ENCODE results near the gene PTPN5.

Gene PTPN5

DNA sequence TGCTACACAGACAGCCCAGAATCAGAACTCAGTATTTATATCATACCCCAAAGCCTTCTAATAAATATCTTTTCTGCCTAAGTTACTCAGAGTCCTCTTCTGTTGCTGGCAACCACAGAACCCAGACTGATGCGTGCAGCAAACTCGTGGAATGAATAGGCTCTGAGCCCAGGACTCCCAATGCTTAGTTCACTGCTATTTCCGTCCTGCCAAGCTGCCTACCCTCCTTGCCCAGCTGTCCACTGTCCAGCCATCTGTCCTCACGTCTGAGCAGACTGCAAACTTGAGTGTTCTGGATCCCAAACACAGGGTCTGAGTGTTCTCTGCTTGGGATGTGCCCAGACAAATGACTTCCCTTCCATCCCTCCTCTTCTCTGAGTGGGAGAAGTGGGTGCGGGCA lies 19.4 kb downstream of the PTPN5 start:
- no peak for FAIRE-seq

GRCh38 chr11:18771266-18772035 lies 20.1 kb downstream of the PTPN5 start:
- FAIRE-seq = no peak

DNA sequence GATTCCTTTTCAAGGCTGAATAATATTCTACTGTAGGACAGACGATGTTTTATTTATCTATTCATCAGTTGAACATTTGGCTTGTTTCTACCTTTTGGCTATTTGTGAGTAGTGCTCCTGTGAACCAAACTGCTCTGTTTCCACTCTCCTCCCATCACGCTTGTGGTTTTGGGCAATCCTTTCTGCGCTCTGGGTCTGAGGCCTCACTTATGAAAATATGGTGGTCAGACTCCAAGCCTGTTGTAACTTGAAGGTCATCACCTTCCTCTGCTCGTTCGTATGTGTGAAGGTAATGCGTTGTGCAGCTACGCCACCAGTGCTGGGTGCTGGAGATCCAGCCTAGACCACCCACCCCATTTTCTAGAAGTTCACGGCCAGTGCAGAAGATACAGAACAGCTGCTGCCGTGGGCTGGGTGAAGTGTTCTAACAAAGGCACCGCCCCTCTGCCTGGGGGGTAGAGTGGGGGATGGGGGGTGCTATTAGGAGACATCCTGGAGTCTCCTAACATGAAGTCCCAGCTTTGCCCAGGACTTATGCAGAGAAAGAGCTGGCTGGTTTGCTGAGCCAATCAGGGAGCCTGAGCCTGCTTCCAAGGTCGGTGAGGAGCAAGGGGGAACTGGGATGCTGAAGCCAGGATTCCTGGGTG lies 21.0 kb downstream of the PTPN5 start:
- FAIRE-seq = no peak

DNA sequence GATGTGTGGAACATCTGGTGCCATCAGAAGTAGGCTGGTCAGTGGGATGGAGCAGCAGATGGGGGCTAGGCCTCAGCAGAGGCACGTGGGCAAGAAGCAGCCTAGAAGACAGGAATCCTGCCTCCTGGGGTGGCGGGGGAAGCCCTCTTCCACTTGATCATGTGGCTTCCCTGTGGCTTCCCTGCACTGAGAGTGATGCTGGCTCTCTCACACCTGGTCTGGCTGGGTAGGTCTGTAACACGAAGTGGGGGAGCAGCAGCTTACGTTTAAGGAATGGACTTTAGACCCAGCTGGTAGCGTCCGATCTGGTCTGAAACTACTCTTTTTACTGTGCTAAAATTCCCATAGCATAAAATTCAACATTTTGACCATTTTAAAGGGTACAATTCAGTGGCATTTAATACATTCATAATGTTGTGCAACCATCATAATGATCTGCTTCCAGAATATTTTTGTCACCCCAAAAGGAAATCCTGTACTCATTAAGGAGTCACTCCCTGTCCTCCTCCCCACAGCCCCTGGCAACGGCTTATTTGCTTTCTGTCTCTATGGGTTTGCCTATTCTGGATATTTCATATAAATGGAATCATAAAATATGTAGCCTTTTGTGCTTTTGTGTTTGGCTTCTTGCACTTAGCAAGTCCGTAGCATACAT lies 21.7 kb downstream of the PTPN5 start:
- FAIRE-seq = no peak

DNA sequence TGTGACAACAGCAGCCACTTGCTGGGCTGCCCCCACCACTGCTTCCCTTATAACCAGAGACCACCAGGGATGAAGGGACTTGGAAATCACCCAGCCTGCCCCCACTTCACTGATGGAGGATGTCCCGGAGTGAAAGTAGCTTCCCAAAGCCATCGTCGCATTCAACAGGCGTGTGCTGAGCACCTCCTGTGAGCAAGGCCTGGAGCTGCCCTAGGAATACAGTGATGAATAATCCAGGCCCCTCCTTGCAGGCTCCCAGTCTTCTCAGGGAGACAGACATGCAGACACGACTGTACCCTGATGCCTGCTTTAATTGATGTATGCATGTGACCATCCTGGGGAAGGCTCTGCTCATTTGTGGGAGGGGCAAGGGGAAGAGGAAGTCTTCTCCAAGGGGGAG lies 22.6 kb downstream of the PTPN5 start:
- FAIRE-seq = no peak

GRCh38 chr11:18768472-18768901 lies 23.1 kb downstream of the PTPN5 start:
- no peak for FAIRE-seq

DNA sequence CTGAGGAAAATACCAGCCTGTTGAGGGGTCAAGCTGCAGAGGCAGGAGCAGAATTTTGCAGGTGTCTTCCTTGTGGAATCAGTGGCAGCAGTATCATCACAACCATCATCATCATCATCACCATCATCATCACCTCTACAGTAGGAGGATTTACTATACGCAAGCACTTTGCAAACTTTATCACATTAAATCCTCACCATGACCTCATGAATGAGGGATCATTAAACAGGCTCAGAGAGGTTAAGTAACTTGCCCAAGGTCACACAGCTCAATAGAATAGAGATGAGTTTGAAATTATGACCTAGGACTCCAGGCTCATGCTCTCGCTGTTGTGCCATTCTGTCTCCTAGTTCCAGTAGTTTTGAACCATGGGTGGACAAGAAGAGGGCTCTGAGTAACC lies 25.6 kb downstream of the PTPN5 start:
- no peak for FAIRE-seq

- FAIRE-seq = no peak
Observed at GRCh38 chr11:18765554-18765953, 26.0 kb downstream of the PTPN5 start.

DNA sequence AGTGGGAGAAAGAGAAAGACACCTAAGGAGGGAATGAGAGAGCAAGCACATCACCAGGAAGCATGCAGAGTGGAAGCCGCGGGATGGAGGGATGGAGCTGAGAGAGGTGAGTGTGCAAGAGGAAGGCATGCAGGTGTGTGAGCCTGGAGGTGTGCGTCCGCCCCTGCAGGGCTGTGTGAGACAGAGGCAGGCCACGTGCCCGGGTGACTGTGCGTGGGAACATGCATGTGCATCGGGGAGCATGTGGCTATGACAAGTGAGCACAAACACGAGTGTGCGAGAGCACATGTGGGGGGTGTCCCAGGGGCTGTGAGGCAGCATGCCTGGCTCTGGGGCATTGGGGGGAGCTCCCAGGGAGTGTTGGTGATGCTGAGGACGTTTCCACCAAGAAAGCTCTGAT lies 29.9 kb downstream of the PTPN5 start:
- FAIRE-seq = no peak

DNA sequence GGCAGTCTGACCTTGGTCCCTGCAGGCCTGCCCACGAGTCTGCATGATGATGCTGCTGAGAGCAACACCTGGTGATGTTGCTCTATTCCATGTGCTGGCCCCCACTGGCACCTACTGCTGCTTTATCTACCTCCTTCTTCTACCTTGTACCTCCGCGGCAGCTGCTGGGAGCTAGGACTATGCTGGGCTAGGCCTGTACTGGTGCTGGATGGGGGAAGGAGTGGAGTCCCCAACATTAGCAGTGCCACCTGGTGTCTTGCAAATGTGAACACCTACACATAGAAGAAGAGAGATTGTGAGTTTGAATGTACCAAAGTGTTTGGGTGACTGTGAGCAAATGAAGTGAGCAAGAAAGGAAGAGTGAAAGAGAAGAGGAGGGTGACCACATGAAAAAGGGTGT lies 30.5 kb downstream of the PTPN5 start:
- FAIRE-seq = no peak

DNA sequence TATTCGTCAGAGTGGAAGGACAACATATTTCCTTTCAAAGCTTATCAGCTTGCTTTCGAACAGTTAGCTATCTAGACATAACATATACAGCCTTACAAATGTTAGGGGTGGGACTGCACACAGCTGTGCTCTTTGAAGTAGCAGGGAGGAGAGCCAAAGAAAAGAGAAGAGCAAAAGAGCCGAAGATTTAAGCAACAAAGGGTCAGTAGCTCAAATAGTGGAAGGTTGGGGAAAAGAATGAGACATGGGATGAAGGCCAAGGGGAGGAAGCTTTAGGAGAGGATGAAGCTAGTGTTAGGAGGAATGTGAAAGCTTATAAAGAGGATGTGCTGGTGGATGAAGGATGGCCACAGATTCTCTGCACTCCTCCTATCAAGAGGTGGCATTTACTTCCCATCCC lies 33.8 kb downstream of the PTPN5 start:
- no peak for FAIRE-seq

GRCh38 chr11:18756889-18757288 lies 34.7 kb downstream of the PTPN5 start:
- no peak for FAIRE-seq

DNA sequence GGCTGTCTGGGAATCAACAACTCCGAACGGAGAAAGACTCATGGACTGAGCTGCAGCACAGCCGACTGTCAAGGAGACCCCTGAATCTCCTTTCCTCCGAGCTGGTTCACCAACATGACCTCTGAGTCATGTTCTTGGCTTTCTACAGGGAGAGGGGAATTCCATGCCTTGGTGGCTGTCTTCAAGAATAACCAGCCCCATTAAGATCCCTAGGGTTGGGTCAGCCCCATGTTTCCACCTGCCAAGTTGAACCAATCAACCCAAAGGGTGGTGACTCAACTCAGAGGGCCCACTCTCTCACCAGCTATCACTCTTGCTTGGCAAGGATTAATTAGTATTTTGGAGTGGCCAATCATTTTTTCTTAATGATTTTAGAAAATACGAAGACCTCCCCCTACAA lies 37.3 kb downstream of the PTPN5 start:
- FAIRE-seq = no peak

- FAIRE-seq = no peak
Observed at GRCh38 chr11:18752502-18752901, 39.1 kb downstream of the PTPN5 start.

DNA sequence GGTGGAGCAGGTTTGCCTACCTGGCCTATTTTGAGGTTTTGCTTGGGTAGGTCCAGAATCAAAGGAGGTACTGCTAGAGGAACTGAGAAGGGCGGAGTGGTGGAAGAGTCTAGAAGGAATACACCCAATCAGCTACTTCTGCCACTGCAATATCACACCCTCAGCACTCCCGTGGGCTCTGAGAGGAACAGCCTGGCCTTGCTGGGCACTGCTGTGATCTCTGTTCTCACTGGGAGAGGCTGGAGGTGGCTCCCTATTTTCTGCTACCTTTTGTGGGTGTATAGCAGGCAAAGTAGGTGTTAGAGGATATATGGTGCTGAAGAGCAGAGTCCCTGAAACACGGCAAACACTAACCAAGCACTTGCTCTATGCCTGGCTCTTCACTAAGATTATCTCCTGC lies 40.7 kb downstream of the PTPN5 start:
- no peak for FAIRE-seq

- no peak for FAIRE-seq
Observed at GRCh38 chr11:18749681-18750319, 41.8 kb downstream of the PTPN5 start.

- FAIRE-seq = no peak
Observed at GRCh38 chr11:18748766-18749365, 42.7 kb downstream of the PTPN5 start.

DNA sequence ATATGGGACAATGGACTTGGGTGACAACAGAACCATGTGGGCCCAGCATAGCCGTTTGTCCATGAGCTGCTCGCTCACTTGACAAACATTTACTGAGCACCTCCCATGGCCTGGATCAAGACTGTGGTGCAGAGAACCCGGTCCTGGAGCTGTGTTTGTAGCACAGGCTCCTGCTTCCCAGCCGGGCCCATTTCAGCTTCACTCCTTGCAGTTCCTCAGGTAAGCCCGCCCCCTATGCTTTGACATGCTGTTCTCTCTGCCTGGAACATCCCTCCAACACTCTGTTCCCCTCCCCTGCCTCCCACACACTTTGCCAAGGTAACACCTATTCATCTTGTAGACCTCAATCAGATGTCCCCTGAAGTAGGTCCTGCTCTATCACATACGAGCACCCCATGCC lies 46.3 kb downstream of the PTPN5 start:
- FAIRE-seq = no peak

DNA sequence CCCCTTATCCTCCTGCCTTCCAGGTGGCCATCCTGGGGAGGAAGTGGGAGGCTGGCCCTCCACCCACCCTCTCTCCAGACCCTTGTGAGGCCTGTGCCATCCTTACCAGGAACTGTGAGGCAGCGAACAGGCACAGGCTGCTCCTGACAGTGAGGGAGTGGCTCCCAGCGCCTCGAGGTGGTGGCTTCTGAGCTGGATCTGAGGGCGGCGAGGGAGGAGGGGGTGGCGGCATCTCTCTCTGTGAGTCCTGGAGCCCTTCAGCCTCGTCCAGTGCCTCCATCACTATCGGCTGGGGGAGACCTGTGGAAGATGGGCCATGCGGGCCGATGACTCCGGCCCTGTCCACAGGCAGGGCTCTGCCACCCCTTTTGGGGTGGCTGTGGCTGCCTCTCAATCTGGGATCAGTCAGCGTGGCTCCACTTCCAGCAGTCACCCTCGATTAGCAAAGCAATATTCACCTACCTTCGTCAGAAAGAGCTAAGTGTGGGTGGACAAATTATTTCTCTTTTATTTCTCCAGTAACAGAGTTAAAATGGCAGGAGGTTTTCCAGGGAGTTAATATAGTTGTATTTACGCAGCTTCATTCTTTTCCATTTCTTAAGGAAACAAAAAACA lies 47.6 kb downstream of the PTPN5 start:
- no peak for FAIRE-seq

GRCh38 chr11:18743365-18743764 lies 48.2 kb downstream of the PTPN5 start:
- FAIRE-seq = no peak

DNA sequence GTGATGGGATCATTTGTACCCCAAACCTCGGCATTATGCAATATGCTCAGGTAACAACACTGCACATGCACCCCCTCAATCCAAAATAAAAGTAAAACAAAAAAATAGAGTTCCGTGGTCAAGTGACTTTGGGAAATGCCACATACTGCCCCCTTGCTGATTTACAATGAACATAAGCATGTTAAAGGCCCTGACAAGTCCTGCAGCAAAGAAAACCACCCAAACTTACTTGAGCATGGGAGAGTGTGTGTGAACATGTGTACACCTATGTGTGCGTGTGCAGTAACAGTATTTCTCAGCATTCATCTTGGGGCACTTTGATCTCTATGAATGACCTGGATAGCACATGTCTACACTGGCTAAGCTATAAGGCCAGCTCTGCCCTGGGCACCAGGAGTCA lies 49.8 kb downstream of the PTPN5 start:
- no peak for FAIRE-seq

GRCh38 chr11:18739685-18740084 lies 51.9 kb downstream of the PTPN5 start:
- no peak for FAIRE-seq

DNA sequence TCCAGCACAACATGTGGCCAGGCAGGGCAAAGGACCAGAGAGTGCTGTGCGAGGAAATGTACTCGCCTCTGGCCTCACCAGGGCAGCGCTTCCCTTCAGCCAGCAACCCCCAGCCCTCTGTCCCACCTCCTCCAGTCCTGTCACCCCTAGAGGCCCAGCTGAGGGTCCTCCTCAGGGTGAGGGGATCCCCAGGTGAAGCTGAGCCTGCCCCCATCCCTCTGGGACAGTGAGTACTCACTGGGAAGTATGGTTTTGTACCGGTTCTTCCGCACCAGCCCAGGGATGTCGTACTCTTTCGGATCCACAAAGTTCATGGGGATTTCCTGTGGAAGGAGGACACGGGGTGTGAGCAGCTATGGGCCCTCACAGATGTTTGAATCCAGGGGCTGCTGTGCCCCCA lies 54.0 kb downstream of the PTPN5 start:
- no peak for FAIRE-seq
